ENCODE results near the gene SLC25A11. TPM values are rescaled to one million over a fixed set of nuclear protein-coding genes. Genes with fewer than 3 reads are reported as not detected.

SLC25A11 gene
- total RNA-seq, 1 experiment from 2014 or later: 75.1 TPM

Small RNA genes lying within 50 kb of the gene (microRNA-seq; reads per million reads assigned to microRNA genes)
- not detected for gene MIR6864 (ENCODE audit: borderline number of aligned reads)
- not detected for gene MIR6865 (ENCODE audit: borderline number of aligned reads)

Other genes starting within 250 kb of the SLC25A11 start
- gene PELP1, start 235.9 kb downstream of the SLC25A11 start, total RNA-seq (2021; ENCODE audit: unreplicated experiment): 93.4 TPM
- 70.8 TPM for gene ARRB2, start 229.4 kb downstream of the SLC25A11 start, total RNA-seq (2021; ENCODE audit: unreplicated experiment)
- gene MED11, start 208.6 kb downstream of the SLC25A11 start, total RNA-seq (2021; ENCODE audit: unreplicated experiment): 13.7 TPM
- gene ZMYND15, start 200.2 kb downstream of the SLC25A11 start, total RNA-seq (2021; ENCODE audit: unreplicated experiment): 2.8 TPM
- 44.8 TPM for gene CXCL16, start 200.1 kb downstream of the SLC25A11 start, total RNA-seq (2021; ENCODE audit: unreplicated experiment)
- gene TM4SF5, start 168.2 kb downstream of the SLC25A11 start, total RNA-seq (2021; ENCODE audit: unreplicated experiment): not detected
- gene VMO1, start 153.7 kb downstream of the SLC25A11 start, total RNA-seq (2021; ENCODE audit: unreplicated experiment): 0.76 TPM
- gene GLTPD2, start 151.1 kb downstream of the SLC25A11 start, total RNA-seq (2021; ENCODE audit: unreplicated experiment): not detected
- 221 TPM for gene PSMB6, start 143.9 kb downstream of the SLC25A11 start, total RNA-seq (2021; ENCODE audit: unreplicated experiment)
- gene PLD2, start 132.9 kb downstream of the SLC25A11 start, total RNA-seq (2021; ENCODE audit: unreplicated experiment): 47.7 TPM
- gene MINK1, start 106.7 kb downstream of the SLC25A11 start, total RNA-seq (2021; ENCODE audit: unreplicated experiment): 85.2 TPM
- 1.7 TPM for gene C17orf107, start 40.5 kb downstream of the SLC25A11 start, total RNA-seq (2021; ENCODE audit: unreplicated experiment)
- gene CHRNE, start 36.9 kb downstream of the SLC25A11 start, total RNA-seq (2021; ENCODE audit: unreplicated experiment): 0.30 TPM
- gene GP1BA, start 7.8 kb downstream of the SLC25A11 start, total RNA-seq (2021; ENCODE audit: unreplicated experiment): not detected
- gene RNF167, start 222 bp upstream of the SLC25A11 start, total RNA-seq (2021; ENCODE audit: unreplicated experiment): 105 TPM
- gene PFN1, start 8.5 kb upstream of the SLC25A11 start, total RNA-seq (2021; ENCODE audit: unreplicated experiment): 1,213 TPM
- 24.6 TPM for gene ENO3, start 11.1 kb upstream of the SLC25A11 start, total RNA-seq (2021; ENCODE audit: unreplicated experiment)
- gene SPAG7, start 27.8 kb upstream of the SLC25A11 start, total RNA-seq (2021; ENCODE audit: unreplicated experiment): 49.9 TPM
- 37.8 TPM for gene CAMTA2, start 47.6 kb upstream of the SLC25A11 start, total RNA-seq (2021; ENCODE audit: unreplicated experiment)
- gene INCA1, start 57.5 kb upstream of the SLC25A11 start, total RNA-seq (2021; ENCODE audit: unreplicated experiment): 0.74 TPM
- 121 TPM for gene KIF1C, start 57.9 kb upstream of the SLC25A11 start, total RNA-seq (2021; ENCODE audit: unreplicated experiment)
- not detected for gene SLC52A1, start 95.4 kb upstream of the SLC25A11 start, total RNA-seq (2021; ENCODE audit: unreplicated experiment)
- gene ZFP3, start 138.4 kb upstream of the SLC25A11 start, total RNA-seq (2021; ENCODE audit: unreplicated experiment): 0.05 TPM
- 11.1 TPM for gene ZNF232, start 171.8 kb upstream of the SLC25A11 start, total RNA-seq (2021; ENCODE audit: unreplicated experiment)
- 0.10 TPM for gene USP6, start 176.0 kb upstream of the SLC25A11 start, total RNA-seq (2021; ENCODE audit: unreplicated experiment)